SHP77 (cell line): ENCODE results near the gene PCGF5.
"Not testable (repeated sequence)": the region's sequence is repeated elsewhere in the genome, so short reads cannot be mapped to it uniquely, and the experiment has no call there.

Source experiments
- DNase-seq, 2 experiments: peaks; one replicate each; lab custom pipeline; 2025; lab: John Stamatoyannopoulos, UW

The PCGF5 gene

DNA sequence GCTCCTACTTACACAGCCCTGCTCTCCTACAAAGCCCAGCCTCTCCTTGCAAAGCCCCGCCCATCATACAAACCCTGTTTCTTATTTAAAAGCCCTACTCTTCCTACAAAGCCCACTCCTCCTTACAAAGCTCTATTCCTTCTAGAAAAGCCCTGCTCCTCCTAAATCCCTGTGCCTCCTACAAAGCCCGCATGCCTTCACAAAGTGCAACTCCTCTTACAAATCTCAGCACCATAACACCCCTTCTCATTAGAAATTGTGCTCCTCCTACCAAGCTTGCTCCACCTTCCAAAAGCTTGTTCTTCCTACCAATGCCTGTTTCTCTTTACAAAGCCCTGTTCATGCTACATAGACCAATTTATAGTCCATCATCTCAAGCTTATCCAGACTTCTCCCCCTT is 66.1 kb downstream of the PCGF5 start:
- no peak for DNase-seq

DNA sequence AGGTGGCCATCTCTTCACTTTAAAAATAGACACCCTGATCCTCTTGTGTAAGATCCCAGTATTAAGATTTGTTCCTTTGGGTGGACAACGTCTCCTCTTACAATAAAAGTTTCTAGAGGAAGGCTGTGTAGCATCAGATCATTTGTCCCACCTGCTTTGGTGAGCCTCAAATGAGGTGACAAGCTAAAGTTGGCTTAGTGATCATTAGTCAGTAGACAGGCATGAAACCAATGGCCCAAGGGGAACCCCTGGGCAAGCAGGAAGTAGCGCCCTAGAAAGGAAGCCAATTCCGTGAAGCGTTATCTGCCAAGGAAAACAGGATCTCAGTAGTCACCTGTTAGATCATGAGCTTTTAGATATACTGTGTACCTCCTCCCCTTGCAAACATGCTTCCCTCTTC is 66.8 kb downstream of the PCGF5 start:
- DNase-seq = no peak

GRCh38 chr10:91287912-91288311 is 67.4 kb downstream of the PCGF5 start:
- DNase-seq = no peak

GRCh38 chr10:91289305-91289704 is 68.8 kb downstream of the PCGF5 start:
- DNase-seq = no peak

- no peak for DNase-seq
These were observed 70.1 kb downstream of the PCGF5 start for GRCh38 chr10:91290607-91291006.

- DNase-seq = no peak
These were observed 73.9 kb downstream of the PCGF5 start for GRCh38 chr10:91294134-91294906.

DNA sequence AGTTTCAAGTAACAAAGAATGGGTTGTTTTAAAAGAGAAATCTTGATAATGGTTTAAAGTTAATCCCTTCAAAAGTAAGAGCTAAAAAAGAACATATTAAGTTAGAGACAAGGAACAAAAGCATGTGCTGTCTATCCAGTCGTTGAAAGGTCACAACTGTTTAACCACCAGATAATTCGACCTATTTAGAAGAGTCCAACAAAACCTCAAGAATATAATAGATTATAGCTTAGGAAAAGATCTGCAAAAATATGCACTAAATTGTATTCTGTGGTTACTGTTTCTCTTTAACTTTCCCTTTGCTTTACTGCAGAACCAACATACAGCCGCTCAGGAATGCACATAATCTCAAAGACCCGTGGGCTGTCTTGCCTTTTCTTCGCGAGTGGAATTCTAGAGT is 74.9 kb downstream of the PCGF5 start:
- no peak for DNase-seq

- DNase-seq = no peak
These were observed 76.0 kb downstream of the PCGF5 start for GRCh38 chr10:91296471-91296870.

GRCh38 chr10:91298224-91298871 is 77.9 kb downstream of the PCGF5 start:
- DNase-seq = peak; percentile 27 to 48

- DNase-seq = no peak
These were observed 79.6 kb downstream of the PCGF5 start for GRCh38 chr10:91299999-91300575.

DNA sequence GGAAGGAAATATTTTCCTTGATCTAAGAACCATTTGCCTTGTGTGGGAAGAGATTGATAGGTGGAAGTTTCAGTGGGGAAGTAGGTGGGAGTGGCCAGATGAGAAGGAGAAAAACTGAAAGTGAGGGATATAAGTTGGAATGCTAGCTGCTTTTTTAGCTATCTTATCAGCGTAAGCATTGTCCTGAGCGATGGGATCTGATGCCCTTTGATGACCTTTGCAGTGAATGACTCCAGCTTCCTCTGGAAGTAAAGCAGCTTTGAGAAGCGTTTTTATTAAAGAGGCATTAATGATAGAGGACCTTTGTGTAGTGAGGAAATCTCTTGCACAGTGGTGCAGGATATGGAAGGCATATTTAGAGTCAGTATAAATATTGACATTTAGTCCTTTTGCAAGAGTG is 82.5 kb downstream of the PCGF5 start:
- DNase-seq = not testable (repeated sequence)

GRCh38 chr10:91305979-91306378 is 85.5 kb downstream of the PCGF5 start:
- DNase-seq = not testable (repeated sequence)

- no peak for DNase-seq
These were observed 87.0 kb downstream of the PCGF5 start for GRCh38 chr10:91307489-91307888.

DNA sequence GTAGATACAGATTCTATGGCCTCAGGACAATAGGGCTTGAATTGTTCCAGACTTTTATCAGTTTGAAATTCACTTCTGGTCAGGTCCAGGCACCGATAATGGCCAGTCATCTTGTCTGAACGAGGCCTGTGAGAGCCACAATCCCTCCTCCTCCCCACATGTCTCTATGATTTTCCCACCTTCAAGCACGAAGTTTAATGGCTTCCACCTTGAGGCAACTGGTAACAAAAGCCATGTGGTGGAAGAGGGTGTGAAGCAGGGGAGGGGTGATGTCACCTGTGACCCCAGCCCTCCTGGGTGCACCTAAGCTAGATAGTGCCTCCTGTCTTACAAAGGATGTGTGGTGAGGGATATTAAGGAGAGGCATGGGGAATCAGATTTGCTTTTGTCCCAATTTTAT is 89.2 kb downstream of the PCGF5 start:
- DNase-seq = no peak

- no peak for DNase-seq
These were observed 91.3 kb downstream of the PCGF5 start for GRCh38 chr10:91311601-91312381.

- no peak for DNase-seq
These were observed 91.9 kb downstream of the PCGF5 start for GRCh38 chr10:91312382-91312733.

GRCh38 chr10:91313796-91314485 is 93.5 kb downstream of the PCGF5 start:
- no peak for DNase-seq

GRCh38 chr10:91316486-91316885 is 96.0 kb downstream of the PCGF5 start:
- no peak for DNase-seq

DNA sequence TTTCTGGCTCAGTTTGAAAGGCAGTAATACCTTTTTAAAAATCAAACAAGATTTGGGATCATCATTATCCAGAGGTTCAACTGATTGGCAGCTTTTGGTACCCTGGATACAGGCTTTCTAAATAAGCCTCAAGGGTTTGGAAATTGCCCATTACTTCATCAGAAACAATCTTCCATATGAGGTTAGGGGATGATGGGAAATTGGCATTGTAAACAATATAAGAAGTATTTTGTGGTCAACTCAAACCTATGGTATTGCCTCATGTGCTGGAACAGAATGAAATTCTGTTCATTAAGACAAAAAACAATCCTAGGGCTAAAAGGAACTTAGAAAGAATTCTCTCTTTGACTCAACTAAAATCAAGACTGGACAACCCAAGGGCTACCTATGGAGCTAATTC is 97.1 kb downstream of the PCGF5 start:
- no peak for DNase-seq

GRCh38 chr10:91319336-91319735 is 98.9 kb downstream of the PCGF5 start:
- DNase-seq = no peak

- DNase-seq = not testable (repeated sequence)
These were observed 102.9 kb downstream of the PCGF5 start for GRCh38 chr10:91323293-91323905.
